ENCODE measurements around the gene INPP5K.

The INPP5K gene

DNA sequence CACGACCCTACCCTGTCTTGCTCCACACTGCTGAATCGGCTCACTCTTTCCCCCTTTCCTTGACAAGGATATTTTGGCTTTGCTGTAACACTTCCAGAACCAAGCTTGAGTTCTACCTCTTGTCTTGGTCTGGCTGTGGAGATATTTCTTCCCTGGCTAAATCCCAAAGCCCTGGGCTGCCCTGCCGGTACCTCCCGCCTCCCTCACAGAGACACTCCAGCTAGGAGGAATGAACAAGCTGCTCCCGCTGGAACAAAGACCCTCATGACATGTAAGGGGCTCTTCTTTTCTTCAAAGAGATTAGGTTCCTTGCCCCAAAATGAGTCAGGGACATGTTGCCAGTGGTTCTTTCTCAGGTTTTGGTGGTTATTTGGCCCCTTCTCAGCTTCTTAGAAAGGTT lies 10.8 kb downstream of the INPP5K start:
- DNase-seq = peak in 1 of 4 experiments; percentile 2

DNA sequence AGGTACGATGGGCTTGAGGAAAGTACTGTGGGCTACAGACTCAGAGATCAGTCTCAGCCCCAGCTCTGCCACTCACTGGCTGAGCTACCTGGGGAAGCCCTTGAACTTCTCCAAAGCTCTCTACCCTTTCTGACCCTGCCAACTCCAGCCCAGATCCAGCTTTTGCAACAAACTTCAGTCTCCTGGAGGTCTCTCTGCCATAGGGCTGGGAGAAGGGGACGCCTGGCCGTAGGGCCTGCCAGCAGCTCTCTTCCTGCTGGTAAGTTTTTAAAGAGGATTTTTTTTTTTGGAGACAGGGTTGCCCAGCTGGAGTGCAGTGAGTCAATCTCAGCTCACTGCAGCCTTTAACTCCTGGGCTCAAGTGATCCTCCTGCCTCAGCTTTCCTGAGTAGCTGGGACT lies 11.5 kb downstream of the INPP5K start:
- peak in 1 of 4 experiments; percentile 2 for DNase-seq

DNA sequence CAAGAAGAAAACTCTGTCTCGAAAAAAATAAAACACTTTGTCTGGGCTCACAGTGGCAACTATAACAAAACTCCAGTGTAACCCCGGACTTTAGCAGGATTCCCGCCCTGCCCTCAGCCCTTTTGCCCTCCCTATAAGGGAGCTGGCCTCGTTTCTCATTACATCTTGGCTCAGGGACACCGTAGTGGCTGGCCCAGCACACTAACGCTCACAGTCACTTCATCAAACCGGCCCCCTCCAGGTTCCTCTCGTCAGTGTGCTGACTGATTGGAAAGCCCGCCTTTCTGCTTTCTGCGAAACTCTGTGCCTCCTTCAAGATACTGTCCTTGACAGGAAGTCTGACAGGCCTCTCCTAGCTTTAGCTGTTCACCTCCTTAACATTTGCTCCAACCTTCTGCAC lies 12.7 kb downstream of the INPP5K start:
- DNase-seq = no peak

DNA sequence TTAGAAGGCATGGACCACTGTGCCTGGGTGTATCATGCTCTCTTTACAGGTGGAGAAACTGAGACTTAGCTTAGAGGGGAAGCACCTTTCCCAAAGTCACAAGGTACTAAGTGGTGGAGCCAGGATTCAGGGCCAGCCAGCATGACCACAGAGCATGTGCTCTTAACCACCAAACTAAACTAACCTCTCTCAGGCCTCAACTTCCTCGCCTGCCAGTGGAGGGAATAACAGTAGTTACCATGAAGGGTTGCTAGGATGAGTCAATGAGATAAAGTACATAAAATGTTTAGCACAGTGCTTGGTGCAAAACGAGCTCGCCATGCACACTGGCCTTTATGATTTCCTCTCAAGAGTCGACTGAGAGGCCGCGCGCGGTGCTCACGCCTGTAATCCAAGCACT lies 17.5 kb downstream of the INPP5K start:
- DNase-seq = peak; percentile 58 to 80 (median 78)

DNA sequence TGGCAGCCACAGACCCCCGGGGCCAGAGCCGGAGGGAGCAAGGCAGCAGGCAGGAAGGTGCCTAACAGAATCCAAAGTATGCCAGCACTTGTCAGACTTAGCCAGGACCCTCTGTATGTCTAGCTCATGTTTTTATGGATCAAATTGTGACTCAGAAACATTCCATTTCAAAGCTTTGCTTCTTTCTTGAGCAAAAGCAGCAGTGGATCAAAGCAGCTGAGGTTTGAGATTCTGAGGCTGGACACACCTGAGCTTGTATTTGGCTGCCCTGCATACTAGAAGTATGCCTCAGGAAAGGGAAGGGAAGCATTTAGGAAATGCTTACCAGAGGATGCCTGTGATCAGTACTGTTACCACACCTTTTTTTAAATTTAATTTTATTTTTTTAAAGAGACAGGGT lies 18.2 kb downstream of the INPP5K start:
- no peak for DNase-seq

DNA sequence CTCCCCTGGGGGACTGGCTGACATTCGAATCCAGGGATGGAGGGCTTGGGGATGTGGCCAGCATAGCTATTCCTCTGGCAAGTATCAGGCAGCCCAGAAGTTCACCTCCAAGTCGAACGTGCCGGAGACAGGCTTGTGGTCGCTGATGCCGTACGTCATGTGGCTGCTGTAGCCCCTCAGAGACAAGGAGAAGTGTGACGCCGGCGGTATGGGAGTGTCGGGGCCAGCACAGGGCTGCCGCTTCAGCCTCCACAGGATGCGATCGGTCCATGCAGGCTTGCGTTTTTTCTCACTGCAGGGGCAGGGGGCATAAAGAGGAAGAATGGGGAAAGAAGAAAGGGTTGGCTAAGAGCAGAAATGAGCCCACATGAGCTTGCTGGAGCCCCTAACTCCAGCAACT lies 18.6 kb downstream of the INPP5K start:
- no peak for DNase-seq

DNA sequence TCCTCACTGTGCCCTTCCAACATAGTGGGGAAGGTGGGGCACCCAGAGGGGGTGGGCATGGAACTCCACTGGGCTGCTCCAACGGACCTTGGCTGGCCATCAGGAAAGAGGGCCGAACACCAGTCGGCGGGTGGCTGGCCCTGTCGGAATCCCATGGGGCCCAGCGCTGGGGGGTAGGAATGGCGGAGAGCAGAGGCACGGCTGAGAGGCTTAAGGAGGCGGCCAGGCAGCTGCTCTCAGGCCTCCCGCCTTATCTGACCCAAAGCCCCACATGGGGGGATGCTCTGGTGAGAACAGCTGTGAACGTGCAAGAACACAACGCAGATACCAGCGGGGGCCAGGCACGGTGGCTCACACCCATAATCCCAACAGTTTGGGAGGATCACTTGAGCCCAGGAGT lies 19.5 kb downstream of the INPP5K start:
- DNase-seq = no peak

DNA sequence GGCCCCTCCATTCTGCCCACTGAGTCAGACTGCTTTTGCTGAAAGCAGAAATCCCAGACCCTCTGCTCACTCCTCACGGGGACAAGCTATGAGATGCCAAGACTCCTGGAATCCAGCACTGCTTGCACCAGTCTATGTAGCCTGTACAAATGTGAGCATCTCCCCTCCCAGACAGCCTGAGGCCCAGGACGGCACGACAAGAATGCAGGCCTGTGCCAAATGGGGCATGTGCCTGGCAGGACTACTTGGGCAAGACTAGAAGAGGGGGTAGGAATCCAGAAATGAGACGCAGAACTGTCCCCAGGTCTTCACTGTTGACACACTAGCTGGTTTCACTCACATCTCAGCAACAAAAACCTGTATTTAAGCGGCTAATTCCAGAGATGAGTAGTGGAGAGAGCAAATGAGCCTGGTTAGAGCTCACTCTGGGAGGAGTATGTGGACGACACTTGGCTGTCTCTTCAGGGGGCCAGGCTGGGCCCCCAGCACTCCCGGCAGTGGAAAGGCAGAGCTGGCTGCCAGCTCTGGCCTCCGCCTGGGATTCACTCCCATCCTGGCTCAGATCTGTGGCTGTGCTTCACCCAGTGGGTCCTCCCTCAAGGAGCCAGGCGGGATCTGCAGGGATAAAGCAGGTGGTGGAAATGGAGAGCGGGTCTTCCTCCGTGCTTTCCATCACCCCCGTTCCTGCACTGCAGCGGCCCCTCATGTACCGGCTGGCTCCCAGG lies 21.0 kb downstream of the INPP5K start:
- no peak for DNase-seq

DNA sequence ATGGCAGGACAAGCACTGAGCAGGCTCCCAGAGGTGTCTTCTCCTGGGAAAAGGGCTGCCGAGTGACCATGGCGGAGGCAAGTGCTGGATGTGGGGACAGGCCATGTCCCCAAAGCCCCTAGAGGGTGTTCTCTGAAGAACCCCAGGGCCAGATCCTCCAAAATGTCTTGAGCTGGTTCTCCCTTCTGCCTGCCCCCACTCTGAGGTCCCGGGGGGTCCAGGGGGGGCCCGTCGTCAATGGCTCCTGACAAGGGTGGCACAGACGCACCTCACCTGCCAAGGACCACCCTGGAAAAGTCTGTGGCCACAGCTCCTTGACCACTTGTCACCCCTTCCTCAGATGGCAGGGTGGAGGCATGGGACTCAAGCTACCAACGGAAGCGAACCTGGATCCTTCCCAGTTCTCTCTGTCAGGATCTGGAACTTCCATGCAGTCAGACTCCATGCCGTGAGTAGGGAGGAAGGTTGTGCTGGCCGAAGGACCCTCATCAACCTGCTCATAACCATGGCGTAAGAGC lies 21.6 kb downstream of the INPP5K start:
- DNase-seq = no peak

DNA sequence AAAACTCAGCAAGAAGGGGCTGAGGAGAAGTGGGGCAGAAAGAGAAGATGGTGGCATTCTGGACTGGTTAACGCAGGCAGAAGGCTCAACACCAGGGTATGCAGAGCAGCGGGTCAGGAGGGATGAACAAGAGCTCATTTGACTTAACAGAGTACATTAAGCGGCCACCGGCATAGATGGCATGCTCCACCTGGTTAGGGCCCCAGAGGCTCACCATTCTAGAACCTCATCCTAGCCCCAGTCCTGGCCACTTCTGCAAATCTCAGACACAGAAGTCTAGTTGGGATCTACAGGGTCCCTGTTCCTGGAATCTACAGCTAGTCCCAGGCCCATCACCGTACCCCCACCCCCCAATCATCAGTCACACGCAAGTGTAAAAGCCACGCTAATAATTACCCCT lies 22.2 kb downstream of the INPP5K start:
- DNase-seq = no peak

DNA sequence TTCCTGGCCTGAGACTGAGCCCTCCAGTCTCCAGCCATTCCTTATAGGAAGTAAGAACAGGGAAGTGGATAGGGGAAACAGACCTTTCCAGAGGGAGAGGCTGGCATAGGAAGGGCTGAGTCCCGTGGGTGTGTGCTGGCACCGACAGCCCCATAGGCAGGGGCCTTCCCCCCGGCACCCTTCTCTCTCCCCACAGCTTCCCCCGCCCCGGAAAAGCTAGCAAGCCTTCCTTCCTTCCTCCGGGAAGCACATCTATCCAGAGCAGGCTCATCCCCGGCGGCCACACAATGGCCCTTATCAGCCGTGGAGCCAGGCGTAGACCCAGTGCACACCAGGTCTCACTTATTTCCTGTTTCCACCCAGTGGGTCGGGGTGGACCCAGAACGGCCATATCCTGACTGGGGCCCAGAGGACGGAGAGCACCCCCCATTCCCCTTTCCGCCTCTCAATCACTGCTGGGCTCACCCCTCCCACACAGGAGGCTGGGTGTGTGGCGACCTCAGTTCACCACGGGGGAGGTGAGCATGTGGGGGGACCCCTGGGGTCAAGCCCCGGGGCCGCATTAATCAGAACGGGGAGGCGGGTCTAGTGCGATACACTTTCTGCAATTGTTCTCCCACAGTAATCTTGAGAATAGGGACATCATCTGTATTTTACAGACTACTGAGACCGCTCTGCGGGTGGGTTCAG lies 23.0 kb downstream of the INPP5K start:
- DNase-seq = peak; percentile 76 to 84 (median 84)

DNA sequence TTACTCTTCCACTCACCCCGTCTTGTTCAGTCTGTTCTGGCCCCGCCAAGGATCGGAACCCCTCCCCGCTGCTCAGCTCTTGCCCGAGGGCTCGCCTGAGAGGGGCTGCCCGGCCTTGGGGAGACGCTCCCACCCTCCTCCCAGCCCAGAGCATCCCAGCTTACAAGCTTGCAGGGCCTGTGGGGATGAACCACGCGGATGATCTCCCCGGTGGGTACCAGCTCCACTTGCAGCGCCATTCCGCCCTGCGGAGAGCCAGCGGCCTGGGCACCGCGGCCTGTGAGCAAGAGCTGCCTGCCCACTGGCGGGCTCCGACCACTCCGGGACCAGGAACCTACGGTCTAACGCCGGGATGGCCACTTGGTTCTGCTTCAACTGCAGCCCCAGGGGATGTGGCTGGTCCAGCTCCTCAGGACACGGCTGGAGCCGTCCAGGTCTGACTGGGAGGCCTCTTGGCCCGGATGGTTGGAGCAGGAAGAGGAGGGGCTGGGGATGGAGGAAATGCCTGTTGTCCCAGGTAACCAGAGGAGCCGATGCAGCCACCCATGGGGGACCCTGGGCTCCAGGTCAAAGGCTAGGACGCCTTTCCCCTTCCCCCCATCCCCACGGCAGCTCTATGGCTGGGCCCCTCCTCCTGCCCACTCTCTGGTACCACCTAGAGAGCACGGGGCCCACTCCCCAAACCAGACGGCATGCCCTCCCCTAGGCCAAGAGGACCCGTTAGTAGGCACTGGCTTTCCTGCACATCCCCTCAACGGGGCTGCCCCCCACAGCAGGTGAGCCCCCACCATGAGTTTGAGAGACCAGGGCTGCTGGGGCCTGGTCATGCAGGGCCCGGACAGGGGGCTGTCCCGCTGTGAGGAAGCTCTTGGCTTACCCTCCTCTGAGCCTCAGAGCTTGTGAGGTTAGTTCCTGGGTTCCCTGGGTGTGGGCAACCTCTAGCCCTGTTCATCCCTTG lies 23.9 kb downstream of the INPP5K start, which contains the start of gene MYO1C:
Gene MYO1C, minus strand, starts transcription at position 438 of the 958 bp plus-strand sequence. Its CDS starts 199 bp downstream, at position 239.
- DNase-seq = peak in 1 of 4 experiments; percentile 27

DNA sequence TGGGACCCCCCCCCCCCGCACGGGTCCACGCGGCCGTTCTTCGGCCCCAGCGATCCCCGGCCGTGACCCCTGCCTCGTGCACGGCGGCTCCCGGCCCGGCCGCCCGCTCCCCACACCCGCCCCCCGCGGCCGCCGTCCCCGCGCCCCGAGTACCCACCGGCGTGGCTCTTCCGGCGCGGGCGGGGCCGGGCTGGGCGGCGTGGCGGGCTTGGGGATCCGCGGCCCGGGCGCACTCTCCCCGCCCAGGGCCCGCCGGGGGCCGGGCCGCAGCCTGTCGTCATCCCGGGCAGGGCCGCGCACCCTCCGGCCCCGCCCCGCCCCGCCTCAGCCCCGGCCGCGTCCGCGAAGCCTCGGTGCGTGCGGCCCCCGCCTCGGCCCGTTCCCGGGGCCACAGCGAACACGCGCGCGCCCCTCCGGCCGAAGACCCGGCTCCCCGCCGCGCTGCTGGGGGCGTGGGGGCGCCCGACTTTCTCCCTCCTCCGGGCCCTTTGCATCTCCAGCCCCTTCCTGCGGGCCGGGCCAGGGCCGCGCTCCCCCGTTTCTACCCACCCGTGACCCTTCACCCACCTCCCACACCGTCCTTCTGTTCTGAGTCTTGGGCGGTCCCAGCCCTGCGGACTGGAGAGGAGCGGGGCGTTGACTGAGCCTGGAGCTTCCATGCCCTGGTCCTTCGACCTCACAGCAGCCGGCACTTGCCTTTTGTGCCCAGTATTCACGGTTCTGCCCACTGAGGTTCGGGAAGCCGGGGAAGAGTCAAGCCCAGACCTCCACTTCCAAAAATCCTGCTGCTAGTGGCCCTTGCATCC lies 24.8 kb downstream of the INPP5K start:
- DNase-seq = peak; percentile 66 to 92 (median 80)

DNA sequence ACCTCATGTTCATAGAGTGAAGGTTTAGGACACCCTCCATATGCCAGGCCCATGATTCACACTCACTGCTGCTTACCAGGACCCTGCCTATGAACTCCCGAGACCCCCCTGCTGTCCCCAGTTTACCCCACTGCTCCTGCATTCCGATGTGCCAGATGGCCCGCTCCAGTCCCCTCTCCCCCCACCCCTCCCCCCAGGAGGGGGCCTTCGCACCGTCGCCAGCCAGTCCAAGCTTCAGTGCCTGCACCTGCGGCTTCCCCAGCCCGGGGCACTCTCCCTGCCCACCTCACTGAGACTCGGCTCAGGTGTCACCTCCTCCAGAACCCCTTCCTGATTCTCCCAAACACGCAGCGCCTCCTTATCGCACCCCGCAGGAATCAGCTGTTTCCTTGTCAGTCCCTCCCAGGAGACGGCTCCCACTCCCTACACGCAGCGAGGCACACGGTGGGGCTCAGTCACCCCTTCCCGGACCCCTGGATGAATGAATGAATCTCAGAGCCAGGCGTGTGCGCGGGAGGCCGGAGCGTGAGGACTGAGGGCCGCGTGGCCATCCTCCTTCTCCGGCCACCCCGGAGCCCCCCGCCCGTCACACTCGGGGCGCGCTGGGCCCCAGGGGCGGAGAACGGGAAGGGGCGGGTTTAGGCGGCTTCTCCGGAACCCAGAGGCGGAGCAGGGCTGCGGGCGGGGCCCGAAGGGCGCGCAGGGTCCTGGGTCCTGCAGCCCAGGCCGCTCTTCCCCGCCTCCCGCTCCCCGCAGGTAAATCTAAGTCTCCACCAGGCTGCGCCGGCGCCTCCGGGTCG lies 25.6 kb downstream of the INPP5K start:
- DNase-seq = peak; percentile 50 to 86 (median 72)

DNA sequence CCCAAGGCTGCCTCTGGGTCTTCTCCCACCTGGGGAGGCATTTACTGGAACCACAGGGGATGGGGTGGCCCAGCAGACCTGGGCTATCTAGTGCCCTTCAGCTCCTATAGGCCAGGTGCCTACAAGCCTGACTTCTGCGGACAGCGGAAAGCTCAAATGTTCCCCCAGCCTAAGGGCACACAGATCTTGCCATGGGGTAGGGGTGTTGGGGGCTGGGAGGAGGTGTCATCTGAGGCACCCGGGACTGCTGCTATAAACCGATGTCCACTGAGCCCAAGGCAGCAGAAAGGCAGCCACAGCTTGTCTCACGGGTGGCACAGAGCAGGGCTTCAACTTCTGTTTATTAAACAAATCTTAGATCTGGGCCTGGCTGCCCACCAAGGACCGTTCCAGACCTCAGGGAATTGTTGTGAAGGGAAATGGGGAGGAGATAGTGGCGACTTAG lies 27.6 kb downstream of the INPP5K start:
- no peak for DNase-seq

DNA sequence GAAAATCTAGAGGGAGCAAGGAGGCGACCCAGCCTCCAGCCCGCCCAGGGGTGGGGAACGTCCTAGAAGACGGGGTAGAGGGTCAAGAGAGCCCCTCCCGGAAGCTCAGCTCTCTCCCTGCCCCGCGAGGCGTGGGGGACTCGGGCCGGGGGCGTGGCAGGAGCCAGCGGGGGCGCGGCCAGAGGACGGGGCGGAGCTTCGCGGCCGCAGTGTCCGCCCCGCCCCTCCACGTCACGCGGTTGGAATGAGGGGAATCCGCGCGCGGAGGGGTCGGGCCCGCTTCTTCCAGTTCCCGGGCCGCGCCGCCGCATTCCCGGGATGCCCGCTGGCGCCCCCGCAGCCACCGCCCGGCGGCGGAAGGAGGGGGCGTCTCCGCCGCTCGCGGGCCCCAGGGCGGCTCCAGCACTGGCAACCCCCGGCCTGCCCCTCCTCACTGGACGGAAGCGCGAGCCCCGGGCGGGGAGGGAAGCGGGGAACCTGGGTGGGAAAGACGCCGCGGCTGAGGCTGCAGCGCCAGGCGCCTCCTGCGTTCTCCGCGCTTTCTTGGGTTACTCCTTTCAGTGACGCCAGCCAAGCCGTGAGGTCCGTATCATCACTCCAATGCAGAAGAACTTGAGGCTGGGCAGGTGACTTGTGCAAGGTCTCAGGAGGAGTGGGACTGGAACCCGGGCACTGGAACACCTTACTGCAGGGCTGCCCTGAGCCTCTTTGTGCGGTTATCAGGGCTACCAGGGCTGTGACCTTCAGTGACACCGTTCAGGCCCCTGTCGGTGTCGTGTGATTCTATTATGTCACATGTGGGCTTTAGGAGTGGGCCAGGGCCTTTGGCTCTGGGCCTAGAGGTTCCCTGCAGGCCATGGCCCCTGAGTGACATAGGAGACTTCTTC lies 28.2 kb downstream of the INPP5K start:
- DNase-seq = peak; percentile 76 to 93 (median 85)

DNA sequence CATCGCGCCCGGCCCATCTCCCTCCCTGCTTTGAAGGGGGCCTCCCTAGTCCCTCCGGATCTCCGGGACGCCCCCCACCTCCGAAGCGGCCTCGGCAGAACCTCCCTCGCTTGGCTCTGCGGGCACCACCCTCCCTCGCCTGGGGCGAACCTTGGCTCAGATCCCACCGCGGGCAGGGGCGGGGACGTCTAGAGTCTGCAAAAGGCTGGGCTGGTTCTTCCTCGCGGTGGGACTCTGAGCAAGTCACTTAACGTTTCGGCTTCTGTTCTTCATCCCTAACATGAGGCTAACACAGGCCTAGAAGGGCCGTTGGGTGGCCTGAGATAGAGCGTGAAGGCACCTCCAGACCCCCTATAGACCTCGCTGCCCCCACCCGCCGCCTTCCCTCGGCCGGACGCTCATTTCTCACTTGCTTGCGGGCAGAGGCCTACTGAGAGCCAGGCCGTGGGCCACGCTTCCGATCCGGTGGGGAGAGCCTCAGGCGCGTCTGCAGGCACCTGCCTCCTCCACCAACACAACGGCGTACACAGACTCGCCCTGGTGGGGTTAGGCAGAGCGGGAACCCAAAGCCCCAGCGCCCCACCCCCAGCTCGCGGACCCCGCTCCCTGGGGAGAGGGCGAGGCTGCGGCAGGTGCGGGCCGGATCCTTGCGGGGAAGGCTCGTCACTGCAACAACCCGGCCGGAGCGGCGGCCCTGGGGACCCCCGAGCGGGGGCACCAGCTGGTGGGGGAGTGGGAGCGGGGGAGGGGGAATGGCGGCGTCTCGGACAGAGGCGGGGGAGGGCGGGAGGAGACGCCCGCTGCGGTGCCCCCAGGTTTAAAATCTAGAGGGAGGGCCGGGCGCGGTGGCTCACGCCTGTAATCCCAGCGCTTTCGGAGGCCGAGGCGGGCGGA lies 29.4 kb downstream of the INPP5K start:
- DNase-seq = peak; percentile 50 to 81 (median 62)

Data from suppressor macrophage (primary cell).